K562 (cell line): ENCODE measurements around the gene SPAG16. TPM values are rescaled to one million over a fixed set of nuclear protein-coding genes. Genes with fewer than 3 reads are reported as not detected.

Experiments
- FOS ChIP-seq: IDR thresholded peaks from 3 replicates; pipeline ENCODE4 v1.6.1; 2011; ENCODE audit not compliant: insufficient read length; ENCODE audit errors: extremely low read depth
- YY1 ChIP-seq, 3 experiments: IDR thresholded peaks; 2 replicates each; pipeline ENCODE4 v1.6.1; 2011; ENCODE audit warnings: low read length in 2 of 3, mild to moderate bottlenecking in 2 of 3, moderate library complexity in 2 of 3, borderline replicate concordance in 1 of 3, control low read depth in 1 of 3, low read depth in 1 of 3; ENCODE audit not compliant: insufficient read depth in 3 of 3, insufficient replicate concordance in 2 of 3, control insufficient read depth in 1 of 3, insufficient read length in 1 of 3; ENCODE audit errors: extremely low read depth in 1 of 3
- ZKSCAN1 ChIP-seq: fragments of 150-350 bp; IDR thresholded peaks from 2 replicates; pipeline ENCODE4 v1.6.1; 2016; ENCODE audit warnings: low read depth, low read length
- polyA plus RNA-seq, 8 experiments: library from polyadenylated mRNA; depleted of rRNA in 4 of 8; stranded (reverse) in 5 of 8; unstranded in 3 of 8; fragments of >200 nt; fragmentation: Nextera tagmentation in 2 of 8; fragmentation: Illumina TruSeq in 1 of 8; extraction: Ambion mirVana in 2 of 8; extraction: Trizol in 1 of 8; gene quantifications; 2 replicates each; pipeline versions ENCODE4 v1.2.1 to v1.2.3, GENCODE V29; 2011 to 2014; ENCODE audit warnings: inconsistent platforms in 1 of 8, missing spikeins in 1 of 8
- total RNA-seq, 7 experiments: library from RNA; depleted of rRNA in 6 of 7; stranded (reverse); fragments of >200 nt in 6 of 7; fragmentation: Illumina TruSeq in 2 of 7; extraction: Trizol in 2 of 7; gene quantifications; 2 replicates each; pipeline versions ENCODE4 v1.2.1 to v1.2.3, GENCODE V29; 2011 to 2021; ENCODE audit warnings: low replicate concordance in 1 of 7
- TF ChIP-seq, protein P1 (sequence below): IDR thresholded peaks from 2 replicates; pipeline ENCODE4 v1.6.1; 2016; ENCODE audit warnings: missing genetic modification characterization, missing compliant biosample characterization
- TF ChIP-seq, protein P2 (sequence below): fragments of 200-800 bp; sonication (Bioruptor generic); IDR thresholded peaks from 2 replicates; pipeline ENCODE4 v1.6.1; 2017; ENCODE audit warnings: missing genetic modification characterization, missing compliant biosample characterization
- TF ChIP-seq, protein P3 (sequence below), 2 experiments: fragments of 450-650 bp in 1 of 2; IDR thresholded peaks; 2 replicates each; pipeline ENCODE4 v1.6.1; 2011 to 2017; ENCODE audit warnings: low read depth in 2 of 2, antibody characterized with exemption in 1 of 2, borderline replicate concordance in 1 of 2, low read length in 1 of 2, mild to moderate bottlenecking in 1 of 2, mixed read lengths in 1 of 2; ENCODE audit not compliant: control insufficient read depth in 1 of 2

SPAG16 gene
- total and polyA plus RNA-seq, 9 of the 15 experiments (the other 6 are each of a cell fraction or from before 2014, with no cell fraction given): 0.98 to 5.9 (median 3.5) TPM

DNA sequence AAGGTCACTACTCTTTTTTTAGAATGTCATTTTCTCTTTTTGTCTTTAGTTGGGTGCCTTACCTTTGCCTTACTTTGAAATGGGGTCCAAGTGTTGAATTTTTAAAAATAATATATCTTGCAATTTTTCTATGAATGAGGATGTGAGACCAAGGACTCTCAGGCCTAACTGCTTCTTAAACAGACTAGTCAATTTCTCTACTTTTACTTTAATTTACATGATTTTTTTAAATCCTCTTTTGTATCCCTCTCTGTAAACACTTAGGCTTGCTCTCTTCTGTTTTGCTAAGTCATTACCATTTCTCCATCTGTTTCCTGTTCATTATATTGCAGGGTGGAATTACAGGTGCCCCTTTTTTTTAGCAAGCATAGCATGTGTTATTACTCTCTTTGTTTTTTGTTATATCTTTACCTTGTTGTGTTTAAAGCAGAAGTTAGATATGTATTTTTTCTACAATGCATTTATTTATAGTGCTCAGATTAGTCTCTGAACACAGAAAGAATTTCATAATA, 261.8 kb downstream of the SPAG16 start (continued):
- no peak for TF ChIP-seq ZKSCAN1
- TF ChIP-seq, protein P1, sequence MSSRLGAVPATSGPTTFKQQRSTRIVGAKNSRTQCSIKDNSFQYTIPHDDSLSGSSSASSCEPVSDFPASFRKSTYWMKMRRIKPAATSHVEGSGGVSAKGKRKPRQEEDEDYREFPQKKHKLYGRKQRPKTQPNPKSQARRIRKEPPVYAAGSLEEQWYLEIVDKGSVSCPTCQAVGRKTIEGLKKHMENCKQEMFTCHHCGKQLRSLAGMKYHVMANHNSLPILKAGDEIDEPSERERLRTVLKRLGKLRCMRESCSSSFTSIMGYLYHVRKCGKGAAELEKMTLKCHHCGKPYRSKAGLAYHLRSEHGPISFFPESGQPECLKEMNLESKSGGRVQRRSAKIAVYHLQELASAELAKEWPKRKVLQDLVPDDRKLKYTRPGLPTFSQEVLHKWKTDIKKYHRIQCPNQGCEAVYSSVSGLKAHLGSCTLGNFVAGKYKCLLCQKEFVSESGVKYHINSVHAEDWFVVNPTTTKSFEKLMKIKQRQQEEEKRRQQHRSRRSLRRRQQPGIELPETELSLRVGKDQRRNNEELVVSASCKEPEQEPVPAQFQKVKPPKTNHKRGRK (tag): no peak
- no peak for TF ChIP-seq YY1 (IDR thresholded peaks at IDR 0.05; ENCODE audit: borderline replicate concordance in 1 of 3, control insufficient read depth in 1 of 3, extremely low read depth in 1 of 3, insufficient read depth in 3 of 3, insufficient read length in 1 of 3, insufficient replicate concordance in 2 of 3, low read depth in 1 of 3, low read length in 2 of 3)
- no peak for TF ChIP-seq FOS
- TF ChIP-seq, protein P2, sequence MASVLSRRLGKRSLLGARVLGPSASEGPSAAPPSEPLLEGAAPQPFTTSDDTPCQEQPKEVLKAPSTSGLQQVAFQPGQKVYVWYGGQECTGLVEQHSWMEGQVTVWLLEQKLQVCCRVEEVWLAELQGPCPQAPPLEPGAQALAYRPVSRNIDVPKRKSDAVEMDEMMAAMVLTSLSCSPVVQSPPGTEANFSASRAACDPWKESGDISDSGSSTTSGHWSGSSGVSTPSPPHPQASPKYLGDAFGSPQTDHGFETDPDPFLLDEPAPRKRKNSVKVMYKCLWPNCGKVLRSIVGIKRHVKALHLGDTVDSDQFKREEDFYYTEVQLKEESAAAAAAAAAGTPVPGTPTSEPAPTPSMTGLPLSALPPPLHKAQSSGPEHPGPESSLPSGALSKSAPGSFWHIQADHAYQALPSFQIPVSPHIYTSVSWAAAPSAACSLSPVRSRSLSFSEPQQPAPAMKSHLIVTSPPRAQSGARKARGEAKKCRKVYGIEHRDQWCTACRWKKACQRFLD: no peak
- TF ChIP-seq, protein P3, sequence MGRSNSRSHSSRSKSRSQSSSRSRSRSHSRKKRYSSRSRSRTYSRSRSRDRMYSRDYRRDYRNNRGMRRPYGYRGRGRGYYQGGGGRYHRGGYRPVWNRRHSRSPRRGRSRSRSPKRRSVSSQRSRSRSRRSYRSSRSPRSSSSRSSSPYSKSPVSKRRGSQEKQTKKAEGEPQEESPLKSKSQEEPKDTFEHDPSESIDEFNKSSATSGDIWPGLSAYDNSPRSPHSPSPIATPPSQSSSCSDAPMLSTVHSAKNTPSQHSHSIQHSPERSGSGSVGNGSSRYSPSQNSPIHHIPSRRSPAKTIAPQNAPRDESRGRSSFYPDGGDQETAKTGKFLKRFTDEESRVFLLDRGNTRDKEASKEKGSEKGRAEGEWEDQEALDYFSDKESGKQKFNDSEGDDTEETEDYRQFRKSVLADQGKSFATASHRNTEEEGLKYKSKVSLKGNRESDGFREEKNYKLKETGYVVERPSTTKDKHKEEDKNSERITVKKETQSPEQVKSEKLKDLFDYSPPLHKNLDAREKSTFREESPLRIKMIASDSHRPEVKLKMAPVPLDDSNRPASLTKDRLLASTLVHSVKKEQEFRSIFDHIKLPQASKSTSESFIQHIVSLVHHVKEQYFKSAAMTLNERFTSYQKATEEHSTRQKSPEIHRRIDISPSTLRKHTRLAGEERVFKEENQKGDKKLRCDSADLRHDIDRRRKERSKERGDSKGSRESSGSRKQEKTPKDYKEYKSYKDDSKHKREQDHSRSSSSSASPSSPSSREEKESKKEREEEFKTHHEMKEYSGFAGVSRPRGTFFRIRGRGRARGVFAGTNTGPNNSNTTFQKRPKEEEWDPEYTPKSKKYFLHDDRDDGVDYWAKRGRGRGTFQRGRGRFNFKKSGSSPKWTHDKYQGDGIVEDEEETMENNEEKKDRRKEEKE (IDR thresholded peaks at IDR 0.05; ENCODE audit: borderline replicate concordance in 1 of 2, control insufficient read depth in 1 of 2, low read depth in 2 of 2, low read length in 1 of 2): no peak
